Endodermal cell (in vitro differentiated cells): ENCODE data around the gene HIRA. TPM values are rescaled to one million over a fixed set of nuclear protein-coding genes. Genes with fewer than 3 reads are reported as not detected.
A peak's percentile ranks its signal among the peaks of the same experiment; 100 is the strongest.

Experiments
- DNase-seq: peaks from one replicate; pipeline ENCODE4 v3.0.0-alpha.2; 2017
- H3K27ac ChIP-seq: 2 replicates; pipeline ENCODE4 v1.5.1; 2013; ENCODE audit warnings: mild to moderate bottlenecking, low read depth, low read length, moderate library complexity
- H3K27me3 ChIP-seq: 2 replicates; pipeline ENCODE4 v1.6.1; 2013; ENCODE audit warnings: mild to moderate bottlenecking, low read length, moderate library complexity; ENCODE audit not compliant: insufficient read depth, control insufficient read depth, poor library complexity, severe bottlenecking
- H3K36me3 ChIP-seq: 2 replicates; pipeline ENCODE4 v1.7.0; 2013; ENCODE audit warnings: mild to moderate bottlenecking, low read length, moderate library complexity; ENCODE audit not compliant: control insufficient read depth, insufficient read depth
- H3K4me1 ChIP-seq: one replicate; pipeline ENCODE4 v1.7.0; 2013; ENCODE audit warnings: low read length; ENCODE audit not compliant: control insufficient read depth, insufficient read depth
- H3K4me3 ChIP-seq: 2 replicates; pipeline ENCODE4 v1.5.1; 2013; ENCODE audit warnings: mild to moderate bottlenecking, low read length, moderate library complexity
- H3K9ac ChIP-seq: 2 replicates; pipeline ENCODE4 v1.6.1; 2013; ENCODE audit warnings: mild to moderate bottlenecking, low read length, moderate library complexity; ENCODE audit not compliant: poor library complexity, severe bottlenecking; ENCODE audit errors: extremely low read depth
- H3K9me3 ChIP-seq: 2 replicates; pipeline ENCODE4 v1.6.1; 2013; ENCODE audit warnings: mild to moderate bottlenecking, low read length, moderate library complexity; ENCODE audit not compliant: control insufficient read depth
- H3K27ac Mint-ChIP-seq: 2 replicates; pipeline ENCODE4 v1.8.0; 2020; ENCODE audit warnings: mixed read lengths
- H3K27me3 Mint-ChIP-seq: 2 replicates; pipeline ENCODE4 v1.8.0; 2021; ENCODE audit warnings: mild to moderate bottlenecking, mixed read lengths; ENCODE audit not compliant: insufficient read depth
- H3K36me3 Mint-ChIP-seq: 2 replicates; pipeline ENCODE4 v1.8.0; 2020; ENCODE audit warnings: low read depth, mixed read lengths
- H3K4me1 Mint-ChIP-seq: 2 replicates; pipeline ENCODE4 v1.8.0; 2020; ENCODE audit warnings: mixed read lengths
- H3K4me3 Mint-ChIP-seq: 2 replicates; pipeline ENCODE4 v1.8.0; 2020; ENCODE audit warnings: mild to moderate bottlenecking, moderate library complexity, mixed read lengths
- H3K9me3 Mint-ChIP-seq: 2 replicates; pipeline ENCODE4 v1.8.0; 2020; ENCODE audit warnings: mild to moderate bottlenecking, mixed read lengths
- CTCF ChIP-seq: fragments of 200-600 bp; sonication (generic); conservative IDR thresholded peaks from 2 replicates; pipeline ENCODE4 v1.5.0; 2021; ENCODE audit warnings: antibody characterized with exemption, mild to moderate bottlenecking
- WGBS, 2 experiments: methylation state at CpG; one replicate each; pipeline versions ENCODE4 v1.1.5 to v1.1.7; 2013; ENCODE audit warnings: missing lambda C conversion rate in 2 of 2, mixed read lengths in 1 of 2; ENCODE audit not compliant: insufficient coverage in 1 of 2, insufficient read length in 1 of 2; 5-methylcytosine and 5-hydroxymethylcytosine counted together
- total RNA-seq, 2 donors: library from RNA; stranded (reverse); fragmentation: NEBNext Ultra II Directional in 1 of 2; extraction: Animal tissue kit (Norgen Biotek cat#: 25700) in 1 of 2; gene quantifications; 2 replicates in 1 of 2; 3 replicates in 1 of 2; pipeline ENCODE4 v1.2.1, GENCODE V29; 2021

HIRA gene
- total RNA-seq, 2 donors from 2014 or later, result 44.8 to 46.6 TPM

GRCh38 chr22:19292458-19293230 lies 138.9 kb downstream of the HIRA start:
- H3K36me3 Mint-ChIP-seq, result no peaks in the 10 kb centered on the region
- no peak for TF ChIP-seq CTCF
- peak overlapping the region; percentile 89 for H3K4me3 ChIP-seq
- peaks cover 28% of the 10 kb centered on the region for H3K27me3 ChIP-seq
- no peak overlapping the region for H3K27ac Mint-ChIP-seq
- H3K4me1 Mint-ChIP-seq, result peaks cover 20% of the 10 kb centered on the region
- H3K9me3 ChIP-seq, result no peaks in the 10 kb centered on the region
- H3K27ac ChIP-seq, result no peak overlapping the region
- no peaks in the 10 kb centered on the region for H3K4me1 ChIP-seq
- DNase-seq, result peak; percentile 52
- H3K4me3 Mint-ChIP-seq, result peak overlapping the region; percentile 81
- H3K9me3 Mint-ChIP-seq, result no peaks in the 10 kb centered on the region
- H3K27me3 Mint-ChIP-seq, result peaks cover 27% of the 10 kb centered on the region
- H3K36me3 ChIP-seq, result no peaks in the 10 kb centered on the region
- 90 to 93% methylated on average over 18 to 23 of the region's 23 CpGs for WGBS, 2 experiments
- peak overlapping the region; percentile 26 for H3K9ac ChIP-seq

- no peaks in the 10 kb centered on the region for H3K4me1 ChIP-seq
- H3K27ac ChIP-seq, result no peak within 1 kb of the TSS
- no peak for TF ChIP-seq CTCF
- peaks cover 29% of the 10 kb centered on the region for H3K27me3 Mint-ChIP-seq
- H3K4me1 Mint-ChIP-seq, result peaks cover 24% of the 10 kb centered on the region
- no peaks in the 10 kb centered on the region for H3K9me3 Mint-ChIP-seq
- H3K4me3 Mint-ChIP-seq, result peak within 1 kb of the TSS; percentile 81
- peak within 1 kb of the TSS; percentile 43 for H3K9ac ChIP-seq
- H3K27me3 ChIP-seq, result peaks cover 28% of the 10 kb centered on the region
- H3K9me3 ChIP-seq, result no peaks in the 10 kb centered on the region
- DNase-seq, result peak; percentile 95
- 16 to 29% methylated on average over 30 to 53 of the region's 74 CpGs for WGBS, 2 experiments
- peak within 1 kb of the TSS; percentile 92 for H3K4me3 ChIP-seq
- no peaks in the 10 kb centered on the region for H3K36me3 ChIP-seq
- H3K27ac Mint-ChIP-seq, result peak within 1 kb of the TSS; percentile 62
- H3K36me3 Mint-ChIP-seq, result no peaks in the 10 kb centered on the region
These were observed 139.7 kb downstream of the HIRA start, which contains the start of gene CLTCL1 for GRCh38 chr22:19291580-19292457. TSS of gene CLTCL1 (minus strand) at chr22:19291719. CDS start at chr22:19291641, 78 bp downstream.

GRCh38 chr22:19291218-19291579 lies 140.3 kb downstream of the HIRA start:
- H3K27ac ChIP-seq, result no peak overlapping the region
- H3K27ac Mint-ChIP-seq, result no peak overlapping the region
- 0 to 1% methylated on average over 20 to 41 of the region's 41 CpGs for WGBS, 2 experiments
- H3K4me1 ChIP-seq, result no peaks in the 10 kb centered on the region
- H3K4me3 Mint-ChIP-seq, result peak overlapping the region; percentile 81
- H3K9me3 Mint-ChIP-seq, result no peaks in the 10 kb centered on the region
- no peaks in the 10 kb centered on the region for H3K9me3 ChIP-seq
- H3K27me3 Mint-ChIP-seq, result peaks cover 29% of the 10 kb centered on the region
- TF ChIP-seq CTCF, result peak; percentile 19
- peak; percentile 74 for DNase-seq
- peaks cover 28% of the 10 kb centered on the region for H3K27me3 ChIP-seq
- no peaks in the 10 kb centered on the region for H3K36me3 Mint-ChIP-seq
- H3K4me3 ChIP-seq, result peak overlapping the region; percentile 92
- no peaks in the 10 kb centered on the region for H3K36me3 ChIP-seq
- peaks cover 21% of the 10 kb centered on the region for H3K4me1 Mint-ChIP-seq
- peak overlapping the region; percentile 43 for H3K9ac ChIP-seq
